ENCODE results near the gene ESCO1. TPM values are rescaled to one million over a fixed set of nuclear protein-coding genes. Genes with fewer than 3 reads are reported as not detected.

Gene ESCO1
- total RNA-seq, 1 experiment from 2014 or later = 23.0 TPM

GRCh38 chr18:21605213-21605612, 4.7 kb upstream of the ESCO1 start:
- Histone ChIP-seq H3K4me1 (no peaks in the 10 kb centered on the region), H3K27me3 (replicated peaks; ENCODE audit: control insufficient read depth, insufficient read depth, low read length) (no peaks in the 10 kb centered on the region), H3K9me3 (no peaks in the 10 kb centered on the region), H3K4me3 (ENCODE audit: low read depth, low read length) (no peak overlapping the region), H3K36me3 (ENCODE audit: control insufficient read depth, insufficient read depth, low read length) (no peaks in the 10 kb centered on the region)
- no peak for TF ChIP-seq CTCF (IDR thresholded peaks at IDR 0.05; ENCODE audit: insufficient read depth in 1 of 2, low read depth in 1 of 2, low read length in 1 of 2, severe bottlenecking in 1 of 2, unreplicated experiment in 1 of 2)
- no peaks in the 10 kb centered on the region for H3K9me3 Mint-ChIP-seq (ENCODE audit: unreplicated experiment)
- ChIA-PET CTCF (no interaction called here), POLR2A (no interaction called here)
- peaks cover 8% of the 10 kb centered on the region for H3K36me3 Mint-ChIP-seq (ENCODE audit: insufficient read depth, unreplicated experiment)
- no peak overlapping the region for H3K4me3 Mint-ChIP-seq (ENCODE audit: unreplicated experiment)
- intact Hi-C loops (cut with micrococcal nuclease; ENCODE audit: unreplicated experiment) = loop anchor here (10.0 kb wide), 1 partner anchor 120 kb away; no protein-coding TSS in a partner anchor
- BruUV-seq (replicated peaks) = no TSS peak
- no peak for DNase-seq
- no peaks in the 10 kb centered on the region for H3K27me3 Mint-ChIP-seq (ENCODE audit: insufficient read depth, unreplicated experiment)
- no peaks in the 10 kb centered on the region for H3K4me1 Mint-ChIP-seq (ENCODE audit: low read depth, unreplicated experiment)
- H3K27ac Mint-ChIP-seq (ENCODE audit: unreplicated experiment) = no peak overlapping the region

- no peaks in the 10 kb centered on the region for H3K9me3 Mint-ChIP-seq (ENCODE audit: unreplicated experiment)
- H3K36me3 Mint-ChIP-seq (ENCODE audit: insufficient read depth, unreplicated experiment) = peaks cover 13% of the 10 kb centered on the region
- H3K4me1 Mint-ChIP-seq (ENCODE audit: low read depth, unreplicated experiment) = no peaks in the 10 kb centered on the region
- no peak overlapping the region for H3K4me3 Mint-ChIP-seq (ENCODE audit: unreplicated experiment)
- H3K27ac Mint-ChIP-seq (ENCODE audit: unreplicated experiment) = no peak overlapping the region
- no peaks in the 10 kb centered on the region for H3K27me3 Mint-ChIP-seq (ENCODE audit: insufficient read depth, unreplicated experiment)
- CTCF ChIA-PET = no interaction called here
- H3K27me3 ChIP-seq (replicated peaks; ENCODE audit: control insufficient read depth, insufficient read depth, low read length) = no peaks in the 10 kb centered on the region
- DNase-seq = no peak
- no peak overlapping the region for H3K4me3 ChIP-seq (ENCODE audit: low read depth, low read length)
- intact Hi-C loops (cut with micrococcal nuclease; ENCODE audit: unreplicated experiment) = loop anchor here (5.0 to 10.0 kb wide), 3 partner anchors 120 to 468 kb away; partner anchors contain the start of gene GREB1L
- POLR2A ChIA-PET = no interaction called here
- H3K4me1 ChIP-seq = no peaks in the 10 kb centered on the region
- no TSS peak for BruUV-seq (replicated peaks)
- no peaks in the 10 kb centered on the region for H3K9me3 ChIP-seq
- H3K36me3 ChIP-seq (ENCODE audit: control insufficient read depth, insufficient read depth, low read length) = no peaks in the 10 kb centered on the region
- no peak for TF ChIP-seq CTCF (IDR thresholded peaks at IDR 0.05; ENCODE audit: insufficient read depth in 1 of 2, low read depth in 1 of 2, low read length in 1 of 2, severe bottlenecking in 1 of 2, unreplicated experiment in 1 of 2)
Observed at GRCh38 chr18:21604671-21605070, 4.2 kb upstream of the ESCO1 start.

- TF ChIP-seq CTCF (IDR thresholded peaks at IDR 0.05; ENCODE audit: insufficient read depth in 1 of 2, low read depth in 1 of 2, low read length in 1 of 2, severe bottlenecking in 1 of 2, unreplicated experiment in 1 of 2) = no peak
- Mint-ChIP-seq H3K36me3 (ENCODE audit: insufficient read depth, unreplicated experiment) (peaks cover 19% of the 10 kb centered on the region), H3K4me1 (ENCODE audit: low read depth, unreplicated experiment) (peaks cover 6% of the 10 kb centered on the region), H3K4me3 (ENCODE audit: unreplicated experiment) (no peak overlapping the region), H3K9me3 (ENCODE audit: unreplicated experiment) (no peaks in the 10 kb centered on the region), H3K27me3 (ENCODE audit: insufficient read depth, unreplicated experiment) (no peaks in the 10 kb centered on the region), H3K27ac (ENCODE audit: unreplicated experiment) (no peak overlapping the region)
- no TSS peak for BruUV-seq (replicated peaks)
- Histone ChIP-seq H3K9me3 (no peaks in the 10 kb centered on the region), H3K4me1 (peaks cover 4% of the 10 kb centered on the region; the same call in 1 of the 2 replicates), H3K4me3 (ENCODE audit: low read depth, low read length) (no peak overlapping the region), H3K27me3 (replicated peaks; ENCODE audit: control insufficient read depth, insufficient read depth, low read length) (no peaks in the 10 kb centered on the region), H3K36me3 (ENCODE audit: control insufficient read depth, insufficient read depth, low read length) (no peaks in the 10 kb centered on the region)
- POLR2A ChIA-PET = no interaction called here
- intact Hi-C loops (cut with micrococcal nuclease; ENCODE audit: unreplicated experiment) = loop anchor here (5.0 to 10.0 kb wide), 3 partner anchors 117 to 470 kb away; partner anchors contain the start of gene GREB1L
- no peak for DNase-seq
- CTCF ChIA-PET = no interaction called here
Observed at GRCh38 chr18:21602299-21602587, 1.7 kb upstream of the ESCO1 start.
